GM19351 (cell line): Measurements from ENCODE around the gene NEK7.
"Not testable (repeated sequence)": the region's sequence is repeated elsewhere in the genome, so short reads cannot be mapped to it uniquely, and the experiment has no call there.

Source experiments
- ATAC-seq: cut with Tn5 transposase; IDR thresholded peaks from one replicate; pipeline ENCODE4 v1.9.1; 2021; ENCODE audit warnings: mild to moderate bottlenecking, moderate library complexity; ENCODE audit not compliant: unreplicated experiment

NEK7 gene

GRCh38 chr1:198156745-198157240 lies at the start of gene NEK7:
Gene NEK7 (plus strand): TSS chr1:198156998. CDS start chr1:198232581, 75,583 bp downstream.
- peak; percentile 35 for ATAC-seq

GRCh38 chr1:198107091-198107501 lies 49.7 kb upstream of the NEK7 start:
- no peak for ATAC-seq

- no peak for ATAC-seq
Measured at GRCh38 chr1:198108636-198109370, 48.0 kb upstream of the NEK7 start.

GRCh38 chr1:198109371-198109715 lies 47.5 kb upstream of the NEK7 start:
- ATAC-seq: no peak

GRCh38 chr1:198113342-198113750 lies 43.5 kb upstream of the NEK7 start:
- ATAC-seq: no peak

- ATAC-seq: no peak
Measured at GRCh38 chr1:198116069-198116468, 40.7 kb upstream of the NEK7 start.

- no peak for ATAC-seq
Measured at GRCh38 chr1:198116469-198116868, 40.3 kb upstream of the NEK7 start.

- ATAC-seq: no peak
Measured at GRCh38 chr1:198117267-198117666, 39.5 kb upstream of the NEK7 start.

GRCh38 chr1:198118134-198118533 lies 38.7 kb upstream of the NEK7 start:
- no peak for ATAC-seq

GRCh38 chr1:198119906-198120305 lies 36.9 kb upstream of the NEK7 start:
- ATAC-seq: no peak

GRCh38 chr1:198121056-198121826 lies 35.6 kb upstream of the NEK7 start:
- ATAC-seq: no peak

GRCh38 chr1:198122693-198123092 lies 34.1 kb upstream of the NEK7 start:
- no peak for ATAC-seq

- no peak for ATAC-seq
Measured at GRCh38 chr1:198123133-198123532, 33.7 kb upstream of the NEK7 start.

- ATAC-seq: no peak
Measured at GRCh38 chr1:198124673-198125072, 32.1 kb upstream of the NEK7 start.

GRCh38 chr1:198125995-198126735 lies 30.6 kb upstream of the NEK7 start:
- no peak for ATAC-seq

- ATAC-seq: no peak
Measured at GRCh38 chr1:198128533-198128932, 28.3 kb upstream of the NEK7 start.

GRCh38 chr1:198130053-198130452 lies 26.7 kb upstream of the NEK7 start:
- not testable (repeated sequence) for ATAC-seq

- ATAC-seq: peak; percentile 83
Measured at GRCh38 chr1:198132060-198132781, 24.6 kb upstream of the NEK7 start.

GRCh38 chr1:198134252-198134651 lies 22.5 kb upstream of the NEK7 start:
- no peak for ATAC-seq

GRCh38 chr1:198135366-198135765 lies 21.4 kb upstream of the NEK7 start:
- no peak for ATAC-seq
